Neural cell (in vitro differentiated cells): Measurements from ENCODE around the gene TSPAN9. TPM values are rescaled to one million over a fixed set of nuclear protein-coding genes. Genes with fewer than 3 reads are reported as not detected.

Experiments used
- H2AFZ ChIP-seq: fragments of 200-600, 300-800 bp; sonication (generic), shearing (Covaris generic); 2 replicates; pipeline ENCODE4 v1.6.0; 2014; ENCODE audit warnings: low read depth, mild to moderate bottlenecking, antibody characterized with exemption, low read length, moderate library complexity
- H3F3A ChIP-seq: fragments of 200-600 bp; shearing (Covaris generic); 2 replicates; pipeline ENCODE4 v1.6.1; 2016; ENCODE audit warnings: mild to moderate bottlenecking, moderate library complexity, mixed read lengths, antibody characterized with exemption, low read length; ENCODE audit not compliant: insufficient read depth, poor library complexity, severe bottlenecking
- H3K27ac ChIP-seq: fragments of 200-600, 300-800 bp; sonication (generic), shearing (Covaris generic); 2 replicates; pipeline ENCODE4 v1.5.1; 2014; ENCODE audit warnings: mild to moderate bottlenecking, low read length, moderate library complexity
- H3K27me3 ChIP-seq: fragments of 300-800, 200-600 bp; sonication (generic), shearing (Covaris generic); 2 replicates; pipeline ENCODE4 v1.6.0; 2014; ENCODE audit warnings: mild to moderate bottlenecking, low read depth, low read length, moderate library complexity; ENCODE audit not compliant: insufficient read depth
- H3K36me3 ChIP-seq: fragments of 300-800, 200-600 bp; sonication (generic), shearing (Covaris generic); 2 replicates; pipeline ENCODE4 v1.5.1; 2014; ENCODE audit warnings: mild to moderate bottlenecking, antibody characterized with exemption, low read length, moderate library complexity; ENCODE audit not compliant: insufficient read depth
- H3K4me2 ChIP-seq: fragments of 300-800, 200-600 bp; sonication (generic), shearing (Covaris generic); 2 replicates; pipeline ENCODE4 v1.6.0; 2014; ENCODE audit warnings: mild to moderate bottlenecking, low read length
- H3K4me3 ChIP-seq: fragments of 300-800, 200-600 bp; sonication (generic), shearing (Covaris generic); 2 replicates; pipeline ENCODE4 v1.5.1; 2014; ENCODE audit warnings: mild to moderate bottlenecking, low read length, moderate library complexity
- H3K79me2 ChIP-seq: fragments of 200-600 bp; shearing (Covaris generic); replicated peaks from 2 replicates; pipeline ENCODE4 v1.6.0; 2014; ENCODE audit warnings: mild to moderate bottlenecking, low read length, moderate library complexity; ENCODE audit not compliant: insufficient read depth
- H3K9ac ChIP-seq: fragments of 300-800, 200-600 bp; sonication (generic), shearing (Covaris generic); 2 replicates; pipeline ENCODE4 v1.6.1; 2016; ENCODE audit warnings: mild to moderate bottlenecking, low read length, mixed read lengths
- H3K9me2 ChIP-seq: fragments of 200-600 bp; shearing (Covaris generic); 2 replicates; pipeline ENCODE4 v1.6.1; 2016; ENCODE audit warnings: mild to moderate bottlenecking, low read length, mixed read lengths; ENCODE audit not compliant: insufficient read depth
- H3K9me3 ChIP-seq: fragments of 200-600, 300-800 bp; sonication (generic), shearing (Covaris generic); 2 replicates; pipeline ENCODE4 v1.6.1; 2016; ENCODE audit warnings: mild to moderate bottlenecking, mixed run types, low read length, moderate library complexity, mixed read lengths
- H4K20me1 ChIP-seq: fragments of 200-600 bp; shearing (Covaris generic); 2 replicates; pipeline ENCODE4 v1.6.1; 2016; ENCODE audit warnings: mild to moderate bottlenecking, mixed run types; ENCODE audit not compliant: insufficient read depth
- EP300 ChIP-seq: fragments of 450-650 bp; conservative IDR thresholded peaks from 2 replicates; pipeline ENCODE4 v1.6.1; 2014; ENCODE audit warnings: antibody characterized with exemption, mild to moderate bottlenecking, moderate library complexity; ENCODE audit not compliant: poor library complexity, severe bottlenecking
- EZH2 ChIP-seq: fragments of 200-600, 300-800 bp; shearing (Covaris generic), sonication (generic); IDR thresholded peaks from 2 replicates; pipeline ENCODE4 v1.6.1; 2014; ENCODE audit warnings: antibody characterized with exemption, low read length, borderline replicate concordance, mild to moderate bottlenecking; ENCODE audit not compliant: insufficient read depth, poor library complexity, severe bottlenecking
- MXI1 ChIP-seq: fragments of 450-650 bp; conservative IDR thresholded peaks from 2 replicates; pipeline ENCODE4 v1.6.1; 2014; ENCODE audit warnings: antibody characterized with exemption, mild to moderate bottlenecking; ENCODE audit not compliant: poor library complexity, severe bottlenecking
- POLR2AphosphoS5 ChIP-seq: IDR thresholded peaks from 2 replicates; pipeline ENCODE4 v1.6.1; 2012
- RAD21 ChIP-seq: fragments of 450-650 bp; conservative IDR thresholded peaks from 2 replicates; pipeline ENCODE4 v1.6.1; 2014; ENCODE audit warnings: antibody characterized with exemption, mild to moderate bottlenecking, moderate library complexity
- SMC3 ChIP-seq: fragments of 450-650 bp; conservative IDR thresholded peaks from 2 replicates; pipeline ENCODE4 v1.6.1; 2014; ENCODE audit warnings: antibody characterized with exemption, mild to moderate bottlenecking, moderate library complexity; ENCODE audit not compliant: poor library complexity
- TAF1 ChIP-seq: IDR thresholded peaks from 2 replicates; pipeline ENCODE4 v1.6.1; 2012; ENCODE audit warnings: low read depth
- polyA plus RNA-seq: library from polyadenylated mRNA; depleted of rRNA; stranded (reverse); fragments of >200 nt; gene quantifications from 2 replicates; pipeline ENCODE4 v1.2.3, GENCODE V29; 2014
- TF ChIP-seq, protein P1 (sequence below): fragments of 450-650 bp; IDR thresholded peaks from 2 replicates; pipeline ENCODE4 v1.5.1; 2014; ENCODE audit warnings: antibody characterized with exemption, mild to moderate bottlenecking, moderate library complexity; ENCODE audit not compliant: poor library complexity, severe bottlenecking
- TF ChIP-seq, protein P2 (sequence below): IDR thresholded peaks from 2 replicates; pipeline ENCODE4 v1.6.1; 2012; ENCODE audit warnings: borderline replicate concordance

Gene TSPAN9
- polyA plus RNA-seq, 1 donor from 2014 or later, result 11.9 TPM

- Histone ChIP-seq H3F3A (no peaks in the 10 kb centered on the region), H2AFZ (no peak overlapping the region), H3K27ac (no peak overlapping the region)
Measured at GRCh38 chr12:3313675-3314663, 236.8 kb downstream of the TSPAN9 start.

DNA sequence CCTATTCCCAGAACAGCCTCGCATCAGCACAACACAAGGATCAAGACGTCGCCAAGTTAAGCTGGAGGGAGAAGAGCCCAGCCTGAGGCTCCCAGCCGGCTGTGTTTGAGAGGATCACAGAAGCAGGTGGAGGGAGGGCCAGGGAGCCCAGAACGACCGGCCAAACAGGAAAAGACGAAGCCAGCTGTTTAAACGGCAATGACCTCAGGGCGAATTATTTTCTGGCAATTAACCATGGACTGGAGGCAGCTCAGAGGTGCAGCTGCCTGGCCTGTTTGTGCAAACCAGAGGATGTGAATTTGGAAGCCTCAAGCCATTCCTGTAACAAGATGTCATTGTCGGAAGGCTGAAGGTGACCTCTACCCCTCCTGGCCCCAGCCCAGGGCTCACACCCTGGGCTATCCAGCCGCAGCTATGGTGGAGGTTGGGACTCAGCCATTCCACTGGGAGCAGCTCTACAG is 238.1 kb downstream of the TSPAN9 start:
- no peak overlapping the region for H3K4me2 ChIP-seq
- no peaks in the 10 kb centered on the region for H4K20me1 ChIP-seq
- no peaks in the 10 kb centered on the region for H3K9me3 ChIP-seq
- H3K9me2 ChIP-seq, result no peaks in the 10 kb centered on the region
- no peak overlapping the region for H3K4me3 ChIP-seq
- no peaks in the 10 kb centered on the region for H3K27me3 ChIP-seq
- H3K27ac ChIP-seq, result no peak overlapping the region
- no peaks in the 10 kb centered on the region for H3K79me2 ChIP-seq
- H3K9ac ChIP-seq, result no peak overlapping the region
- H3F3A ChIP-seq, result no peaks in the 10 kb centered on the region
- H2AFZ ChIP-seq, result no peak overlapping the region
- H3K36me3 ChIP-seq, result no peaks in the 10 kb centered on the region
- TF ChIP-seq, protein P1, sequence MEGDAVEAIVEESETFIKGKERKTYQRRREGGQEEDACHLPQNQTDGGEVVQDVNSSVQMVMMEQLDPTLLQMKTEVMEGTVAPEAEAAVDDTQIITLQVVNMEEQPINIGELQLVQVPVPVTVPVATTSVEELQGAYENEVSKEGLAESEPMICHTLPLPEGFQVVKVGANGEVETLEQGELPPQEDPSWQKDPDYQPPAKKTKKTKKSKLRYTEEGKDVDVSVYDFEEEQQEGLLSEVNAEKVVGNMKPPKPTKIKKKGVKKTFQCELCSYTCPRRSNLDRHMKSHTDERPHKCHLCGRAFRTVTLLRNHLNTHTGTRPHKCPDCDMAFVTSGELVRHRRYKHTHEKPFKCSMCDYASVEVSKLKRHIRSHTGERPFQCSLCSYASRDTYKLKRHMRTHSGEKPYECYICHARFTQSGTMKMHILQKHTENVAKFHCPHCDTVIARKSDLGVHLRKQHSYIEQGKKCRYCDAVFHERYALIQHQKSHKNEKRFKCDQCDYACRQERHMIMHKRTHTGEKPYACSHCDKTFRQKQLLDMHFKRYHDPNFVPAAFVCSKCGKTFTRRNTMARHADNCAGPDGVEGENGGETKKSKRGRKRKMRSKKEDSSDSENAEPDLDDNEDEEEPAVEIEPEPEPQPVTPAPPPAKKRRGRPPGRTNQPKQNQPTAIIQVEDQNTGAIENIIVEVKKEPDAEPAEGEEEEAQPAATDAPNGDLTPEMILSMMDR, result no peak
- TF ChIP-seq SMC3 (no peak), EZH2 (no peak), EP300 (no peak), POLR2AphosphoS5 (no peak), TAF1 (no peak), RAD21 (no peak)
- TF ChIP-seq, protein P2, sequence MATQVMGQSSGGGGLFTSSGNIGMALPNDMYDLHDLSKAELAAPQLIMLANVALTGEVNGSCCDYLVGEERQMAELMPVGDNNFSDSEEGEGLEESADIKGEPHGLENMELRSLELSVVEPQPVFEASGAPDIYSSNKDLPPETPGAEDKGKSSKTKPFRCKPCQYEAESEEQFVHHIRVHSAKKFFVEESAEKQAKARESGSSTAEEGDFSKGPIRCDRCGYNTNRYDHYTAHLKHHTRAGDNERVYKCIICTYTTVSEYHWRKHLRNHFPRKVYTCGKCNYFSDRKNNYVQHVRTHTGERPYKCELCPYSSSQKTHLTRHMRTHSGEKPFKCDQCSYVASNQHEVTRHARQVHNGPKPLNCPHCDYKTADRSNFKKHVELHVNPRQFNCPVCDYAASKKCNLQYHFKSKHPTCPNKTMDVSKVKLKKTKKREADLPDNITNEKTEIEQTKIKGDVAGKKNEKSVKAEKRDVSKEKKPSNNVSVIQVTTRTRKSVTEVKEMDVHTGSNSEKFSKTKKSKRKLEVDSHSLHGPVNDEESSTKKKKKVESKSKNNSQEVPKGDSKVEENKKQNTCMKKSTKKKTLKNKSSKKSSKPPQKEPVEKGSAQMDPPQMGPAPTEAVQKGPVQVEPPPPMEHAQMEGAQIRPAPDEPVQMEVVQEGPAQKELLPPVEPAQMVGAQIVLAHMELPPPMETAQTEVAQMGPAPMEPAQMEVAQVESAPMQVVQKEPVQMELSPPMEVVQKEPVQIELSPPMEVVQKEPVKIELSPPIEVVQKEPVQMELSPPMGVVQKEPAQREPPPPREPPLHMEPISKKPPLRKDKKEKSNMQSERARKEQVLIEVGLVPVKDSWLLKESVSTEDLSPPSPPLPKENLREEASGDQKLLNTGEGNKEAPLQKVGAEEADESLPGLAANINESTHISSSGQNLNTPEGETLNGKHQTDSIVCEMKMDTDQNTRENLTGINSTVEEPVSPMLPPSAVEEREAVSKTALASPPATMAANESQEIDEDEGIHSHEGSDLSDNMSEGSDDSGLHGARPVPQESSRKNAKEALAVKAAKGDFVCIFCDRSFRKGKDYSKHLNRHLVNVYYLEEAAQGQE, result no peak

More at GRCh38 chr12:3313675-3314663, 236.8 kb downstream of the TSPAN9 start:
- no peaks in the 10 kb centered on the region for H3K27me3 ChIP-seq
- H3K9ac ChIP-seq, result no peak overlapping the region
- no peaks in the 10 kb centered on the region for H3K79me2 ChIP-seq
- no peaks in the 10 kb centered on the region for H3K9me2 ChIP-seq
- no peaks in the 10 kb centered on the region for H4K20me1 ChIP-seq
- no peak overlapping the region for H3K4me3 ChIP-seq
- TF ChIP-seq POLR2AphosphoS5 (no peak), MXI1 (no peak), SMC3 (peak; percentile 66), RAD21 (peak; percentile 48), TAF1 (no peak), EP300 (no peak), EZH2 (no peak)
- TF ChIP-seq, protein P1, result peak; percentile 58
- TF ChIP-seq, protein P2, result no peak
- H3K36me3 ChIP-seq, result no peaks in the 10 kb centered on the region
- no peak overlapping the region for H3K4me2 ChIP-seq
- no peaks in the 10 kb centered on the region for H3K9me3 ChIP-seq
